ENCODE measurements around the gene DLX2.
"Not testable (repeated sequence)": the region's sequence is repeated elsewhere in the genome, so short reads cannot be mapped to it uniquely, and the experiment has no call there.

- TF ChIP-seq CTCF, POLR2A (IDR thresholded peaks at IDR 0.05): not testable (repeated sequence)
Measured at GRCh38 chr2:172114176-172114575, 11.5 kb upstream of the DLX2 start.
